Ovary (tissue), 3 donors: Measurements from ENCODE around the gene SGCD.

Source experiments
- EP300 ChIP-seq: sonication (generic); formaldehyde crosslinking; IDR thresholded peaks from one replicate; pipeline ENCODE4 v1.6.1; 2017; ENCODE audit warnings: antibody characterized with exemption
- POLR2A ChIP-seq: fragments of 450-650 bp; IDR thresholded peaks from one replicate; pipeline ENCODE4 v1.6.1; 2017; ENCODE audit warnings: antibody characterized with exemption, mild to moderate bottlenecking, moderate library complexity
- TF ChIP-seq, protein P1 (sequence below), 3 donors: fragments of 450-650 bp in 2 of 3; fragments of 200-600 bp in 1 of 3; IDR thresholded peaks; one replicate each; pipeline versions ENCODE4 v1.5.1 to v1.8.0; 2016 to 2022; ENCODE audit warnings: antibody characterized with exemption in 3 of 3, mild to moderate bottlenecking in 1 of 3
- donor health status: DM: no; HTN: no; CAD: no.

DNA sequence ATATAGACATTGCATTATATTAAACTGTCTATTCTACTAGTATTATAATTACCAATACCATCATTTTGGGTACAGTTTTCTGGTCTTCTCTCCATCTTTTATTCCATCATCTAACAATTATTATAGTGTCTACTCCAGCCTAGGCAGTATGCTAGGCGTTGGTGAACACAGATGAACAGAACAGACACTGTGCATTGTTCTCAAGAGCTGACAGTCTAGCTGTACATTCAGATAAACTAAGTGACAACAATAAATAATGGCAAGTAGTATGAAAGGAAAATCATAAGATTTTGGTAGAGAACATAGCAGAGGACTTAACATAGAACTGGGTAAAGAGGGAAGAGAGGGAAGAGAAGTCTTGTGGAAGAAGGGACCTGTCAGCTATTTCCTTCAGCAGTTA is 12.5 kb upstream of the SGCD start:
- TF ChIP-seq, protein P1, sequence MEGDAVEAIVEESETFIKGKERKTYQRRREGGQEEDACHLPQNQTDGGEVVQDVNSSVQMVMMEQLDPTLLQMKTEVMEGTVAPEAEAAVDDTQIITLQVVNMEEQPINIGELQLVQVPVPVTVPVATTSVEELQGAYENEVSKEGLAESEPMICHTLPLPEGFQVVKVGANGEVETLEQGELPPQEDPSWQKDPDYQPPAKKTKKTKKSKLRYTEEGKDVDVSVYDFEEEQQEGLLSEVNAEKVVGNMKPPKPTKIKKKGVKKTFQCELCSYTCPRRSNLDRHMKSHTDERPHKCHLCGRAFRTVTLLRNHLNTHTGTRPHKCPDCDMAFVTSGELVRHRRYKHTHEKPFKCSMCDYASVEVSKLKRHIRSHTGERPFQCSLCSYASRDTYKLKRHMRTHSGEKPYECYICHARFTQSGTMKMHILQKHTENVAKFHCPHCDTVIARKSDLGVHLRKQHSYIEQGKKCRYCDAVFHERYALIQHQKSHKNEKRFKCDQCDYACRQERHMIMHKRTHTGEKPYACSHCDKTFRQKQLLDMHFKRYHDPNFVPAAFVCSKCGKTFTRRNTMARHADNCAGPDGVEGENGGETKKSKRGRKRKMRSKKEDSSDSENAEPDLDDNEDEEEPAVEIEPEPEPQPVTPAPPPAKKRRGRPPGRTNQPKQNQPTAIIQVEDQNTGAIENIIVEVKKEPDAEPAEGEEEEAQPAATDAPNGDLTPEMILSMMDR (IDR thresholded peaks at IDR 0.05), result no peak
- TF ChIP-seq POLR2A (no peak), EP300 (no peak)
